AG09309 (cell line): ENCODE measurements around the gene NELFCD.

Source experiments
- DNase-seq: peaks from one replicate; pipeline ENCODE4 v3.0.0-alpha.2; 2010; ENCODE audit warnings: low read depth
- H3K4me3 ChIP-seq: 2 replicates; pipeline ENCODE4 v1.5.1; 2011; ENCODE audit warnings: mild to moderate bottlenecking, low read depth, low read length, moderate library complexity; ENCODE audit not compliant: control insufficient read depth
- CTCF ChIP-seq: IDR thresholded peaks from 2 replicates; pipeline ENCODE4 v1.5.1; 2011; ENCODE audit warnings: mild to moderate bottlenecking, low read depth, low read length, inconsistent platforms; ENCODE audit not compliant: insufficient read depth, control insufficient read depth; ENCODE audit errors: missing control alignments

NELFCD gene

GRCh38 chr20:59019217-59019616 lies 38.2 kb downstream of the NELFCD start, which contains the start of gene TUBB1:
Gene TUBB1 (plus strand): TSS chr20:59019429. CDS start chr20:59019523, 94 bp downstream.
- DNase-seq, result no peak
- TF ChIP-seq CTCF, result no peak
- no peak within 1 kb of the TSS for H3K4me3 ChIP-seq

- no peak for DNase-seq
- no peak for TF ChIP-seq CTCF
Measured at GRCh38 chr20:59020938-59021551, 40.0 kb downstream of the NELFCD start.

GRCh38 chr20:59022754-59023153 lies 41.7 kb downstream of the NELFCD start:
- no peak for TF ChIP-seq CTCF
- H3K4me3 ChIP-seq, result no peak overlapping the region
- DNase-seq, result no peak

More at GRCh38 chr20:59020938-59021551, 40.0 kb downstream of the NELFCD start:
- no peak overlapping the region for H3K4me3 ChIP-seq

GRCh38 chr20:59023616-59024015 lies 42.6 kb downstream of the NELFCD start:
- no peak for TF ChIP-seq CTCF
- no peak for DNase-seq
- no peak overlapping the region for H3K4me3 ChIP-seq

GRCh38 chr20:59024111-59024530 lies 43.1 kb downstream of the NELFCD start:
- no peak overlapping the region for H3K4me3 ChIP-seq
- DNase-seq, result no peak
- TF ChIP-seq CTCF, result no peak

GRCh38 chr20:59025086-59025485 lies 44.0 kb downstream of the NELFCD start:
- no peak overlapping the region for H3K4me3 ChIP-seq
- no peak for TF ChIP-seq CTCF
- no peak for DNase-seq
